ENCODE results near the gene GID8.

GRCh38 chr20:62898970-62899632 lies 38.8 kb upstream of the GID8 start:
- TF ChIP-seq, protein P1, sequence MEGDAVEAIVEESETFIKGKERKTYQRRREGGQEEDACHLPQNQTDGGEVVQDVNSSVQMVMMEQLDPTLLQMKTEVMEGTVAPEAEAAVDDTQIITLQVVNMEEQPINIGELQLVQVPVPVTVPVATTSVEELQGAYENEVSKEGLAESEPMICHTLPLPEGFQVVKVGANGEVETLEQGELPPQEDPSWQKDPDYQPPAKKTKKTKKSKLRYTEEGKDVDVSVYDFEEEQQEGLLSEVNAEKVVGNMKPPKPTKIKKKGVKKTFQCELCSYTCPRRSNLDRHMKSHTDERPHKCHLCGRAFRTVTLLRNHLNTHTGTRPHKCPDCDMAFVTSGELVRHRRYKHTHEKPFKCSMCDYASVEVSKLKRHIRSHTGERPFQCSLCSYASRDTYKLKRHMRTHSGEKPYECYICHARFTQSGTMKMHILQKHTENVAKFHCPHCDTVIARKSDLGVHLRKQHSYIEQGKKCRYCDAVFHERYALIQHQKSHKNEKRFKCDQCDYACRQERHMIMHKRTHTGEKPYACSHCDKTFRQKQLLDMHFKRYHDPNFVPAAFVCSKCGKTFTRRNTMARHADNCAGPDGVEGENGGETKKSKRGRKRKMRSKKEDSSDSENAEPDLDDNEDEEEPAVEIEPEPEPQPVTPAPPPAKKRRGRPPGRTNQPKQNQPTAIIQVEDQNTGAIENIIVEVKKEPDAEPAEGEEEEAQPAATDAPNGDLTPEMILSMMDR (IDR thresholded peaks at IDR 0.05): no peak
- no peak for TF ChIP-seq POLR2A (IDR thresholded peaks at IDR 0.05)

Data from uterus (tissue), 2 donors.